SK-N-SH (cell line): ENCODE results near the gene TPRKB. TPM values are rescaled to one million over a fixed set of nuclear protein-coding genes. Genes with fewer than 3 reads are reported as not detected.
"Not testable (repeated sequence)": the region's sequence is repeated elsewhere in the genome, so short reads cannot be mapped to it uniquely, and the experiment has no call there.

Experiments used
- CTCF ChIA-PET: fragments of 300-600, 350-600 bp; formaldehyde crosslinking; extraction: SDS; loops from one replicate; lab custom pipeline; 2021; lab: Yijun Ruan, JAX
- POLR2A ChIA-PET: fragments of 350-600 bp; sonication (Branson Sonifier 250); formaldehyde crosslinking; extraction: SDS; loops from one replicate; lab custom pipeline; 2020; ENCODE audit warnings: antibody characterized with exemption, inconsistent platforms; lab: Yijun Ruan, JAX
- DNase-seq: peaks from one replicate; pipeline ENCODE4 v3.0.0; 2012
- H2AFZ ChIP-seq: fragments of 200-600 bp; sonication (generic); 2 replicates; pipeline ENCODE4 v1.8.1; 2016; ENCODE audit warnings: antibody characterized with exemption, mild to moderate bottlenecking, low read depth
- H3F3A ChIP-seq: fragments of 200-600 bp; sonication (generic); replicated peaks from 2 replicates; pipeline ENCODE3; 2016; ENCODE audit warnings: antibody characterized with exemption, mild to moderate bottlenecking; ENCODE audit not compliant: insufficient read depth
- H3K27ac ChIP-seq, 2 experiments: fragments of 200-500 bp in 1 of 2; fragments of 200-600 bp in 1 of 2; sonication (Bioruptor generic) in 1 of 2; sonication (generic), shearing (Covaris generic) in 1 of 2; 2 replicates each; pipeline versions ENCODE4 v1.5.1 to v1.6.1; 2014 to 2016; ENCODE audit warnings: low read depth in 2 of 2, inconsistent platforms in 1 of 2, low read length in 1 of 2, mild to moderate bottlenecking in 1 of 2, mixed read lengths in 1 of 2
- H3K27me3 ChIP-seq: fragments of 200-600 bp; sonication (generic), shearing (Covaris generic); 2 replicates; pipeline ENCODE4 v1.6.1; 2016; ENCODE audit warnings: mixed run types; ENCODE audit not compliant: insufficient read depth
- H3K36me3 ChIP-seq, 2 experiments: fragments of 200-500 bp in 1 of 2; fragments of 200-600 bp in 1 of 2; sonication (Bioruptor generic) in 1 of 2; sonication (generic) in 1 of 2; replicated peaks in 1 of 2; 2 replicates each; pipeline versions ENCODE3 to v1.5.1; 2014 to 2016; ENCODE audit warnings: low read length in 1 of 2, mild to moderate bottlenecking in 1 of 2; ENCODE audit not compliant: insufficient read depth in 2 of 2, control insufficient read depth in 1 of 2
- H3K4me1 ChIP-seq, 2 experiments: fragments of 200-500 bp in 1 of 2; fragments of 200-600 bp in 1 of 2; sonication (Bioruptor generic) in 1 of 2; sonication (generic), shearing (Covaris generic) in 1 of 2; 2 replicates each; pipeline versions ENCODE4 v1.5.1 to v1.6.1; 2014 to 2016; ENCODE audit warnings: low read depth in 1 of 2, low read length in 1 of 2, mixed run types in 1 of 2; ENCODE audit not compliant: insufficient read depth in 2 of 2, control insufficient read depth in 1 of 2
- H3K4me2 ChIP-seq: fragments of 200-600 bp; sonication (generic), shearing (Covaris generic); 2 replicates; pipeline ENCODE4 v1.6.1; 2017; ENCODE audit warnings: mixed run types
- H3K4me3 ChIP-seq, 2 experiments: fragments of 200-500 bp in 1 of 2; fragments of 200-600 bp in 1 of 2; sonication (Bioruptor generic) in 1 of 2; sonication (generic), shearing (Covaris generic) in 1 of 2; 2 replicates each; pipeline versions ENCODE4 v1.5.1 to v1.8.1; 2014 to 2016; ENCODE audit warnings: low read depth in 2 of 2, inconsistent platforms in 1 of 2, low read length in 1 of 2, mild to moderate bottlenecking in 1 of 2, mixed read lengths in 1 of 2, moderate library complexity in 1 of 2
- H3K79me2 ChIP-seq: fragments of 200-600 bp; sonication (generic); 2 replicates; pipeline ENCODE4 v1.8.1; 2017; ENCODE audit warnings: mild to moderate bottlenecking; ENCODE audit not compliant: insufficient read depth
- H3K9ac ChIP-seq: fragments of 200-600 bp; sonication (generic); 2 replicates; pipeline ENCODE4 v1.6.1; 2017; ENCODE audit warnings: mixed run types
- H3K9me2 ChIP-seq: fragments of 200-600 bp; sonication (generic); 2 replicates; pipeline ENCODE4 v1.6.1; 2017; ENCODE audit warnings: mixed run types
- H3K9me3 ChIP-seq: fragments of 200-600 bp; sonication (generic); 2 replicates; pipeline ENCODE4 v1.6.1; 2017; ENCODE audit warnings: mixed run types, mild to moderate bottlenecking, moderate library complexity
- H4K20me1 ChIP-seq: fragments of 200-600 bp; sonication (generic); 2 replicates; pipeline ENCODE4 v1.6.1; 2017; ENCODE audit warnings: mild to moderate bottlenecking, mixed run types; ENCODE audit not compliant: insufficient read depth
- ELF1 ChIP-seq: IDR thresholded peaks from 2 replicates; pipeline ENCODE4 v1.4.0; 2012
- EZH2phosphoT487 ChIP-seq: fragments of 200-600 bp; sonication (generic); IDR thresholded peaks from 2 replicates; pipeline ENCODE4 v1.6.1; 2017; ENCODE audit warnings: low read depth, mixed run types, mild to moderate bottlenecking, antibody characterized with exemption, moderate library complexity, borderline replicate concordance
- NRF1 ChIP-seq: IDR thresholded peaks from 2 replicates; pipeline ENCODE4 v1.6.1; 2012; ENCODE audit warnings: low read depth, mild to moderate bottlenecking, low read length
- PBX3 ChIP-seq: IDR thresholded peaks from 2 replicates; pipeline ENCODE4; 2012
- SIN3A ChIP-seq: IDR thresholded peaks from 2 replicates; pipeline ENCODE4 v1.6.1; 2012; ENCODE audit warnings: low read depth, mild to moderate bottlenecking, low read length, moderate library complexity, borderline replicate concordance
- USF2 ChIP-seq: fragments of 150-350 bp; IDR thresholded peaks from 2 replicates; pipeline ENCODE4 v1.6.1; 2017; ENCODE audit warnings: antibody characterized with exemption, low read length, low read depth, borderline replicate concordance
- WGBS: methylation state at CpG from one replicate; pipeline ENCODE4 v1.1.6; 2017; ENCODE audit warnings: low lambda C conversion rate; 5-methylcytosine and 5-hydroxymethylcytosine counted together
- polyA plus RNA-seq, 3 experiments: library from polyadenylated mRNA; depleted of rRNA; stranded (reverse); fragments of >200 nt; gene quantifications; 2 replicates each; pipeline ENCODE4 v1.2.3, GENCODE V29; 2012

Gene TPRKB
- polyA plus RNA-seq, 1 of the 3 experiments (the other 2 are of a cell fraction), result 32.1 TPM

GRCh38 chr2:73718851-73719621 lies 18.1 kb downstream of the TPRKB start:
- Histone ChIP-seq H3K79me2 (no peaks in the 10 kb centered on the region), H3K36me3 (no peaks in the 10 kb centered on the region), H3K4me1 (no peaks in the 10 kb centered on the region), H3K9me3 (no peaks in the 10 kb centered on the region), H2AFZ (no peak overlapping the region), H4K20me1 (no peaks in the 10 kb centered on the region), H3K4me3 (no peak overlapping the region), H3K9me2 (no peaks in the 10 kb centered on the region), H3K9ac (no peak overlapping the region), H3K4me2 (no peak overlapping the region), H3K27me3 (no peaks in the 10 kb centered on the region), H3F3A (no peaks in the 10 kb centered on the region), H3K27ac (no peak overlapping the region)
- TF ChIP-seq PBX3, result no peak
- 47% methylated on average over 11 of the region's 11 CpGs for WGBS
- no peak for DNase-seq
- ChIA-PET POLR2A (no interaction called here), CTCF (no interaction called here)

GRCh38 chr2:73718421-73718820 lies 18.7 kb downstream of the TPRKB start:
- Histone ChIP-seq H3K9me2 (no peaks in the 10 kb centered on the region), H3K79me2 (no peaks in the 10 kb centered on the region), H4K20me1 (no peaks in the 10 kb centered on the region), H3K27ac (no peak overlapping the region), H3K9ac (no peak overlapping the region), H3F3A (no peaks in the 10 kb centered on the region), H3K36me3 (no peaks in the 10 kb centered on the region), H2AFZ (no peak overlapping the region), H3K4me1 (no peaks in the 10 kb centered on the region), H3K4me2 (no peak overlapping the region), H3K9me3 (no peaks in the 10 kb centered on the region), H3K4me3 (no peak overlapping the region), H3K27me3 (no peaks in the 10 kb centered on the region)
- no peak for DNase-seq
- ChIA-PET POLR2A (no interaction called here), CTCF (no interaction called here)
- 52% methylated on average over 5 of the region's 6 CpGs for WGBS
- no peak for TF ChIP-seq SIN3A
- no peak for TF ChIP-seq USF2
- TF ChIP-seq EZH2phosphoT487, result no peak
- TF ChIP-seq ELF1, result no peak
- TF ChIP-seq PBX3, result no peak
- no peak for TF ChIP-seq NRF1

GRCh38 chr2:73717695-73718094 lies 19.4 kb downstream of the TPRKB start:
- H3K27me3 ChIP-seq, H3K27ac ChIP-seq, DNase-seq, H3K79me2 ChIP-seq, H3K9me2 ChIP-seq, H2AFZ ChIP-seq, CTCF ChIA-PET, POLR2A ChIA-PET, H3F3A ChIP-seq, H3K4me2 ChIP-seq, H3K4me1 ChIP-seq, H3K36me3 ChIP-seq, H3K9me3 ChIP-seq, H3K9ac ChIP-seq, H4K20me1 ChIP-seq, H3K4me3 ChIP-seq: not testable (repeated sequence)
- 59% methylated on average over 3 of the region's 4 CpGs for WGBS
